WTC11 (cell line): ENCODE measurements around the gene DLGAP4. TPM values are rescaled to one million over a fixed set of nuclear protein-coding genes. Genes with fewer than 3 reads are reported as not detected.

Experiments used
- ATAC-seq: fragments of 200-7000 bp; cut with Tn5 transposase; 2 replicates; pipeline ENCODE4 v1.10.0; 2021; ENCODE audit warnings: mild to moderate bottlenecking, moderate library complexity
- CTCF ChIA-PET: fragments of 300-600 bp; sonication (Branson Sonifier 250); formaldehyde crosslinking; loops from one replicate; lab custom pipeline; 2021; ENCODE audit warnings: antibody characterized with exemption; lab: Charles Lee
- POLR2A ChIA-PET: fragments of 350-600 bp; sonication (Branson Sonifier 250); formaldehyde crosslinking; loops from one replicate; lab custom pipeline; 2021; ENCODE audit warnings: antibody characterized with exemption; lab: Charles Lee
- DNase-seq: peaks from one replicate; pipeline ENCODE4 v3.0.0; 2021; ENCODE audit warnings: low spot score
- H3K27ac Mint-ChIP-seq: 2 replicates; pipeline ENCODE4 v1.8.0; 2021; ENCODE audit warnings: mixed read lengths
- H3K27me3 Mint-ChIP-seq: 2 replicates; pipeline ENCODE4 v1.8.0; 2021; ENCODE audit warnings: low read depth, mild to moderate bottlenecking, moderate library complexity, mixed read lengths
- H3K36me3 Mint-ChIP-seq: 2 replicates; pipeline ENCODE4 v1.8.0; 2021; ENCODE audit warnings: mixed read lengths
- H3K4me1 Mint-ChIP-seq: 2 replicates; pipeline ENCODE4 v1.8.0; 2022; ENCODE audit warnings: mixed read lengths
- H3K4me3 Mint-ChIP-seq: 2 replicates; pipeline ENCODE4 v1.8.0; 2021; ENCODE audit warnings: mild to moderate bottlenecking, moderate library complexity, mixed read lengths
- H3K9me3 Mint-ChIP-seq: 2 replicates; pipeline ENCODE4 v1.8.0; 2021; ENCODE audit warnings: mixed read lengths
- CREM ChIP-seq: sonication (generic); formaldehyde crosslinking; IDR thresholded peaks from 2 replicates; pipeline ENCODE4 v1.8.1; 2022; ENCODE audit warnings: mild to moderate bottlenecking, missing genetic modification reagents, moderate library complexity
- EMX1 ChIP-seq: fragments of 250-450 bp; sonication (Bioruptor Pico); IDR thresholded peaks from 2 replicates; pipeline ENCODE4 v1.8.0; 2021; ENCODE audit warnings: mild to moderate bottlenecking
- GABPB1 ChIP-seq: sonication (generic); formaldehyde crosslinking; IDR thresholded peaks from 2 replicates; pipeline ENCODE4 v1.8.1; 2023; ENCODE audit warnings: mild to moderate bottlenecking, missing genetic modification reagents
- GRHL2 ChIP-seq: fragments of 250-450 bp; sonication (Bioruptor Pico); IDR thresholded peaks from 2 replicates; pipeline ENCODE4 v1.8.0; 2022; ENCODE audit warnings: mild to moderate bottlenecking, moderate library complexity; ENCODE audit not compliant: insufficient replicate concordance, severe bottlenecking
- HMGA2 ChIP-seq: fragments of 250-450 bp; sonication (Bioruptor Pico); IDR thresholded peaks from 2 replicates; pipeline ENCODE4 v1.4.0; 2021; ENCODE audit warnings: mild to moderate bottlenecking, moderate library complexity
- JUN ChIP-seq: sonication (generic); formaldehyde crosslinking; IDR thresholded peaks from 2 replicates; pipeline ENCODE4 v1.8.0; 2023; ENCODE audit warnings: mild to moderate bottlenecking, missing genetic modification reagents
- NR2C2 ChIP-seq: sonication (generic); formaldehyde crosslinking; IDR thresholded peaks from 2 replicates; pipeline ENCODE4 v1.8.0; 2022; ENCODE audit warnings: mild to moderate bottlenecking, missing genetic modification reagents
- NR3C1 ChIP-seq: sonication (generic); formaldehyde crosslinking; conservative IDR thresholded peaks from 2 replicates; pipeline ENCODE4 v1.8.1; 2023; ENCODE audit warnings: low read depth, mild to moderate bottlenecking, missing genetic modification reagents
- OVOL2 ChIP-seq: fragments of 250-450 bp; sonication (Bioruptor Pico); IDR thresholded peaks from 2 replicates; pipeline ENCODE4 v1.9.0; 2021; ENCODE audit warnings: mild to moderate bottlenecking, borderline replicate concordance
- SMAD4 ChIP-seq: sonication (generic); formaldehyde crosslinking; IDR thresholded peaks from 2 replicates; pipeline ENCODE4 v1.8.0; 2022; ENCODE audit warnings: mild to moderate bottlenecking, missing genetic modification reagents
- ZNF121 ChIP-seq: sonication (generic); formaldehyde crosslinking; IDR thresholded peaks from 2 replicates; pipeline ENCODE4 v1.8.0; 2023; ENCODE audit warnings: missing genetic modification reagents
- ZNF219 ChIP-seq: sonication (generic); formaldehyde crosslinking; IDR thresholded peaks from 2 replicates; pipeline ENCODE4 v1.8.0; 2023; ENCODE audit warnings: missing genetic modification reagents, mild to moderate bottlenecking, borderline replicate concordance
- ZNF671 ChIP-seq: fragments of 250-450 bp; sonication (Bioruptor Pico); IDR thresholded peaks from 2 replicates; pipeline ENCODE4 v1.8.0; 2021; ENCODE audit warnings: mild to moderate bottlenecking
- total RNA-seq: library from RNA; stranded (reverse); gene quantifications from 3 replicates; pipeline ENCODE4 v1.2.3, GENCODE V29; 2021
- TF ChIP-seq, protein P1 (sequence below): sonication (generic); formaldehyde crosslinking; IDR thresholded peaks from 2 replicates; pipeline ENCODE4 v1.8.1; 2022; ENCODE audit warnings: low read depth, mild to moderate bottlenecking, moderate library complexity, missing genetic modification reagents, borderline replicate concordance
- TF ChIP-seq, protein P2 (sequence below): fragments of 250-450 bp; sonication (Bioruptor Pico); IDR thresholded peaks from 2 replicates; pipeline ENCODE4 v2.1.2; 2022; ENCODE audit warnings: mild to moderate bottlenecking, moderate library complexity
- TF ChIP-seq, protein P3 (sequence below): fragments of 250-450 bp; sonication (Bioruptor Pico); IDR thresholded peaks from 2 replicates; pipeline ENCODE4 v1.9.0; 2021; ENCODE audit warnings: mild to moderate bottlenecking
- TF ChIP-seq, protein P4 (sequence below): sonication (generic); formaldehyde crosslinking; IDR thresholded peaks from 2 replicates; pipeline ENCODE4 v1.8.0; 2023; ENCODE audit warnings: missing genetic modification reagents
- TF ChIP-seq, protein P5 (sequence below): sonication (generic); formaldehyde crosslinking; IDR thresholded peaks from 2 replicates; pipeline ENCODE4 v1.8.1; 2023; ENCODE audit warnings: mild to moderate bottlenecking, missing genetic modification reagents
- TF ChIP-seq, protein P6 (sequence below): sonication (generic); formaldehyde crosslinking; IDR thresholded peaks from 2 replicates; pipeline ENCODE4 v1.8.0; 2022; ENCODE audit warnings: missing genetic modification reagents
- TF ChIP-seq, protein P7 (sequence below): sonication (generic); formaldehyde crosslinking; IDR thresholded peaks from 2 replicates; pipeline ENCODE4 v1.8.1; 2022; ENCODE audit warnings: mild to moderate bottlenecking, missing genetic modification reagents, moderate library complexity, borderline replicate concordance

DLGAP4 gene
- total RNA-seq, 1 experiment from 2014 or later = 52.6 TPM

DNA sequence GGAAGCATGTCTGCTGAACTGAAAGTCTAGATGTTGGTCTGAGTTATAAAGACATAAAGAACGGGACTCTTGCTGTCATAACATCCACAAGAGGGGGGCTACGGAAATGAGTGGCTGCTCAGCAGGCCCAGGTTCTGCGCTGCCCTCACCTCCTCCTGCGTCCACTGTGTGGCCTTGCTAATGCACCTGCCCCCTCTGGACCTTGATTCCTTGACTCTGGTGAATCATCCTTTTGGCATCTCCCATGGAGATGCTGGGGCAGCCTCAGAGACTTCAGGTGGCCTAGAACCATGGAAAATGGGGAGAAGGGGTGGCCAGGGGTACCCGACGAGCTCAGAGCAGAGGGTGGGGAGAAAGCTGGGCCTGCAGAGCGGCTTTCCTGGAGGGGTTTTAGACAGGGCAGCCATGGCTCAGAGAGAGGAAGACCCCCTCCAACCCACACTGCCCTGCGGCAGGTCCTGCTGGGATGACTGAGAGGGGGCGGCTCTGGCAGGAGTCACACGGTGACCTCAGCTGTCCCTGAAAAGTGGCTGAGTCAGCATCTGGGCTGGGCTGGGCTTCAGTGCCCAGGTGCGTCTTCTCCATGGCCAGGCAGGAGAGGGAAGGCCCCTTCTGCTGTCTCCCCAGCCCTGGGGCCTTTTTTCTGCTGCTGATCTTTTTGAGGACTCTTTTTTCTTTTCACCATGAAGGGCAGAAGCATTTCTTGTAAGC lies 46.9 kb downstream of the DLGAP4 start (continued):
- no peak for TF ChIP-seq SMAD4 (CRISPR knock-in tag)
- TF ChIP-seq, protein P1, sequence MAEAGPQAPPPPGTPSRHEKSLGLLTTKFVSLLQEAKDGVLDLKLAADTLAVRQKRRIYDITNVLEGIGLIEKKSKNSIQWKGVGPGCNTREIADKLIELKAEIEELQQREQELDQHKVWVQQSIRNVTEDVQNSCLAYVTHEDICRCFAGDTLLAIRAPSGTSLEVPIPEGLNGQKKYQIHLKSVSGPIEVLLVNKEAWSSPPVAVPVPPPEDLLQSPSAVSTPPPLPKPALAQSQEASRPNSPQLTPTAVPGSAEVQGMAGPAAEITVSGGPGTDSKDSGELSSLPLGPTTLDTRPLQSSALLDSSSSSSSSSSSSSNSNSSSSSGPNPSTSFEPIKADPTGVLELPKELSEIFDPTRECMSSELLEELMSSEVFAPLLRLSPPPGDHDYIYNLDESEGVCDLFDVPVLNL (CRISPR knock-in tag) = no peak

DNA sequence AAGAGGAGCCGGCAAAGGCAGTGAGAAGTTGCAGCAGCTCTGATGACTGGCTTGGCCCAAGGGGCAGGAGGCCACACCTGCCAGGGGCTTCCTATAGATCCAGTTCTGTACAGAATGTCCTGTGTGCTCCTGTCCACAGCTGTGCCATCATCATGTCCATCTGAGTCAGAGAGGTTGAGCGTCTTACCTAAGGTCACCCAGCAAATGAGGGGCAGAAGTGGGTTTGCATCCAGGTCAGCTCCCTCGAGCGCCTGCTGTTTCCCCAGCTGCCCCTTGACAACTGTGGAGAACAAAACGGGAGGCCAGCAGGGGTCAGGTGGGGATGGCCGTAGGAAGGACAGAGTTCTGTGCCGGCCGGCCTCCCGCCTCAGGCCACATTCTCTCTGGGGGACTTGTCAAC lies 47.6 kb downstream of the DLGAP4 start:
- POLR2A ChIA-PET = no interaction called here
- peaks cover 5% of the 10 kb centered on the region; the same call in 1 of the 2 replicates for H3K9me3 Mint-ChIP-seq
- no peak for ATAC-seq

More for the DNA sequence above, 47.6 kb downstream of the DLGAP4 start:
- Mint-ChIP-seq H3K4me3 (no peak overlapping the region), H3K27me3 (no peaks in the 10 kb centered on the region), H3K4me1 (peaks cover 14% of the 10 kb centered on the region), H3K36me3 (no peaks in the 10 kb centered on the region), H3K27ac (no peak overlapping the region)
- CTCF ChIA-PET = interaction anchor here (1.0 to 2.6 kb wide), 3 partner anchors 46 to 151 kb away, joined by 5 to 11 read pairs (median 8); no protein-coding TSS in a partner anchor
- TF ChIP-seq ZNF671 (CRISPR knock-in tag) (no peak), CREM (CRISPR knock-in tag) (no peak), EMX1 (CRISPR knock-in tag) (no peak), ZNF121 (CRISPR knock-in tag) (no peak), ZNF219 (CRISPR knock-in tag) (no peak), GRHL2 (CRISPR knock-in tag) (no peak), HMGA2 (no peak), GABPB1 (no peak), NR2C2 (CRISPR knock-in tag) (no peak), NR3C1 (CRISPR knock-in tag) (no peak), OVOL2 (CRISPR knock-in tag) (no peak), JUN (no peak)
- TF ChIP-seq, protein P2, sequence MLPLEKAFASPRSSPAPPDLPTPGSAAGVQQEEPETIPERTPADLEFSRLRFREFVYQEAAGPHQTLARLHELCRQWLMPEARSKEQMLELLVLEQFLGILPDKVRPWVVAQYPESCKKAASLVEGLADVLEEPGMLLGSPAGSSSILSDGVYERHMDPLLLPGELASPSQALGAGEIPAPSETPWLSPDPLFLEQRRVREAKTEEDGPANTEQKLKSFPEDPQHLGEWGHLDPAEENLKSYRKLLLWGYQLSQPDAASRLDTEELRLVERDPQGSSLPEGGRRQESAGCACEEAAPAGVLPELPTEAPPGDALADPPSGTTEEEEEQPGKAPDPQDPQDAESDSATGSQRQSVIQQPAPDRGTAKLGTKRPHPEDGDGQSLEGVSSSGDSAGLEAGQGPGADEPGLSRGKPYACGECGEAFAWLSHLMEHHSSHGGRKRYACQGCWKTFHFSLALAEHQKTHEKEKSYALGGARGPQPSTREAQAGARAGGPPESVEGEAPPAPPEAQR (CRISPR knock-in tag) = no peak
- TF ChIP-seq, protein P3, sequence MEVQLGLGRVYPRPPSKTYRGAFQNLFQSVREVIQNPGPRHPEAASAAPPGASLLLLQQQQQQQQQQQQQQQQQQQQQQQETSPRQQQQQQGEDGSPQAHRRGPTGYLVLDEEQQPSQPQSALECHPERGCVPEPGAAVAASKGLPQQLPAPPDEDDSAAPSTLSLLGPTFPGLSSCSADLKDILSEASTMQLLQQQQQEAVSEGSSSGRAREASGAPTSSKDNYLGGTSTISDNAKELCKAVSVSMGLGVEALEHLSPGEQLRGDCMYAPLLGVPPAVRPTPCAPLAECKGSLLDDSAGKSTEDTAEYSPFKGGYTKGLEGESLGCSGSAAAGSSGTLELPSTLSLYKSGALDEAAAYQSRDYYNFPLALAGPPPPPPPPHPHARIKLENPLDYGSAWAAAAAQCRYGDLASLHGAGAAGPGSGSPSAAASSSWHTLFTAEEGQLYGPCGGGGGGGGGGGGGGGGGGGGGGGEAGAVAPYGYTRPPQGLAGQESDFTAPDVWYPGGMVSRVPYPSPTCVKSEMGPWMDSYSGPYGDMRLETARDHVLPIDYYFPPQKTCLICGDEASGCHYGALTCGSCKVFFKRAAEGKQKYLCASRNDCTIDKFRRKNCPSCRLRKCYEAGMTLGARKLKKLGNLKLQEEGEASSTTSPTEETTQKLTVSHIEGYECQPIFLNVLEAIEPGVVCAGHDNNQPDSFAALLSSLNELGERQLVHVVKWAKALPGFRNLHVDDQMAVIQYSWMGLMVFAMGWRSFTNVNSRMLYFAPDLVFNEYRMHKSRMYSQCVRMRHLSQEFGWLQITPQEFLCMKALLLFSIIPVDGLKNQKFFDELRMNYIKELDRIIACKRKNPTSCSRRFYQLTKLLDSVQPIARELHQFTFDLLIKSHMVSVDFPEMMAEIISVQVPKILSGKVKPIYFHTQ (CRISPR knock-in tag) = no peak
- TF ChIP-seq, protein P4, sequence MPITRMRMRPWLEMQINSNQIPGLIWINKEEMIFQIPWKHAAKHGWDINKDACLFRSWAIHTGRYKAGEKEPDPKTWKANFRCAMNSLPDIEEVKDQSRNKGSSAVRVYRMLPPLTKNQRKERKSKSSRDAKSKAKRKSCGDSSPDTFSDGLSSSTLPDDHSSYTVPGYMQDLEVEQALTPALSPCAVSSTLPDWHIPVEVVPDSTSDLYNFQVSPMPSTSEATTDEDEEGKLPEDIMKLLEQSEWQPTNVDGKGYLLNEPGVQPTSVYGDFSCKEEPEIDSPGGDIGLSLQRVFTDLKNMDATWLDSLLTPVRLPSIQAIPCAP (CRISPR knock-in tag) = no peak
- TF ChIP-seq, protein P5, sequence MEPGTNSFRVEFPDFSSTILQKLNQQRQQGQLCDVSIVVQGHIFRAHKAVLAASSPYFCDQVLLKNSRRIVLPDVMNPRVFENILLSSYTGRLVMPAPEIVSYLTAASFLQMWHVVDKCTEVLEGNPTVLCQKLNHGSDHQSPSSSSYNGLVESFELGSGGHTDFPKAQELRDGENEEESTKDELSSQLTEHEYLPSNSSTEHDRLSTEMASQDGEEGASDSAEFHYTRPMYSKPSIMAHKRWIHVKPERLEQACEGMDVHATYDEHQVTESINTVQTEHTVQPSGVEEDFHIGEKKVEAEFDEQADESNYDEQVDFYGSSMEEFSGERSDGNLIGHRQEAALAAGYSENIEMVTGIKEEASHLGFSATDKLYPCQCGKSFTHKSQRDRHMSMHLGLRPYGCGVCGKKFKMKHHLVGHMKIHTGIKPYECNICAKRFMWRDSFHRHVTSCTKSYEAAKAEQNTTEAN (CRISPR knock-in tag) = no peak
- TF ChIP-seq, protein P6, sequence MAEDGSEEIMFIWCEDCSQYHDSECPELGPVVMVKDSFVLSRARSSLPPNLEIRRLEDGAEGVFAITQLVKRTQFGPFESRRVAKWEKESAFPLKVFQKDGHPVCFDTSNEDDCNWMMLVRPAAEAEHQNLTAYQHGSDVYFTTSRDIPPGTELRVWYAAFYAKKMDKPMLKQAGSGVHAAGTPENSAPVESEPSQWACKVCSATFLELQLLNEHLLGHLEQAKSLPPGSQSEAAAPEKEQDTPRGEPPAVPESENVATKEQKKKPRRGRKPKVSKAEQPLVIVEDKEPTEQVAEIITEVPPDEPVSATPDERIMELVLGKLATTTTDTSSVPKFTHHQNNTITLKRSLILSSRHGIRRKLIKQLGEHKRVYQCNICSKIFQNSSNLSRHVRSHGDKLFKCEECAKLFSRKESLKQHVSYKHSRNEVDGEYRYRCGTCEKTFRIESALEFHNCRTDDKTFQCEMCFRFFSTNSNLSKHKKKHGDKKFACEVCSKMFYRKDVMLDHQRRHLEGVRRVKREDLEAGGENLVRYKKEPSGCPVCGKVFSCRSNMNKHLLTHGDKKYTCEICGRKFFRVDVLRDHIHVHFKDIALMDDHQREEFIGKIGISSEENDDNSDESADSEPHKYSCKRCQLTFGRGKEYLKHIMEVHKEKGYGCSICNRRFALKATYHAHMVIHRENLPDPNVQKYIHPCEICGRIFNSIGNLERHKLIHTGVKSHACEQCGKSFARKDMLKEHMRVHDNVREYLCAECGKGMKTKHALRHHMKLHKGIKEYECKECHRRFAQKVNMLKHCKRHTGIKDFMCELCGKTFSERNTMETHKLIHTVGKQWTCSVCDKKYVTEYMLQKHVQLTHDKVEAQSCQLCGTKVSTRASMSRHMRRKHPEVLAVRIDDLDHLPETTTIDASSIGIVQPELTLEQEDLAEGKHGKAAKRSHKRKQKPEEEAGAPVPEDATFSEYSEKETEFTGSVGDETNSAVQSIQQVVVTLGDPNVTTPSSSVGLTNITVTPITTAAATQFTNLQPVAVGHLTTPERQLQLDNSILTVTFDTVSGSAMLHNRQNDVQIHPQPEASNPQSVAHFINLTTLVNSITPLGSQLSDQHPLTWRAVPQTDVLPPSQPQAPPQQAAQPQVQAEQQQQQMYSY = no peak
- TF ChIP-seq, protein P7, sequence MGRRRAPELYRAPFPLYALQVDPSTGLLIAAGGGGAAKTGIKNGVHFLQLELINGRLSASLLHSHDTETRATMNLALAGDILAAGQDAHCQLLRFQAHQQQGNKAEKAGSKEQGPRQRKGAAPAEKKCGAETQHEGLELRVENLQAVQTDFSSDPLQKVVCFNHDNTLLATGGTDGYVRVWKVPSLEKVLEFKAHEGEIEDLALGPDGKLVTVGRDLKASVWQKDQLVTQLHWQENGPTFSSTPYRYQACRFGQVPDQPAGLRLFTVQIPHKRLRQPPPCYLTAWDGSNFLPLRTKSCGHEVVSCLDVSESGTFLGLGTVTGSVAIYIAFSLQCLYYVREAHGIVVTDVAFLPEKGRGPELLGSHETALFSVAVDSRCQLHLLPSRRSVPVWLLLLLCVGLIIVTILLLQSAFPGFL = no peak
- DNase-seq = no peak
